Measurements from ENCODE around the gene ASAP2. TPM values are rescaled to one million over a fixed set of nuclear protein-coding genes. Genes with fewer than 3 reads are reported as not detected.

The ASAP2 gene
- polyA plus RNA-seq, 1 donor from 2014 or later, result 41.0 TPM

DNA sequence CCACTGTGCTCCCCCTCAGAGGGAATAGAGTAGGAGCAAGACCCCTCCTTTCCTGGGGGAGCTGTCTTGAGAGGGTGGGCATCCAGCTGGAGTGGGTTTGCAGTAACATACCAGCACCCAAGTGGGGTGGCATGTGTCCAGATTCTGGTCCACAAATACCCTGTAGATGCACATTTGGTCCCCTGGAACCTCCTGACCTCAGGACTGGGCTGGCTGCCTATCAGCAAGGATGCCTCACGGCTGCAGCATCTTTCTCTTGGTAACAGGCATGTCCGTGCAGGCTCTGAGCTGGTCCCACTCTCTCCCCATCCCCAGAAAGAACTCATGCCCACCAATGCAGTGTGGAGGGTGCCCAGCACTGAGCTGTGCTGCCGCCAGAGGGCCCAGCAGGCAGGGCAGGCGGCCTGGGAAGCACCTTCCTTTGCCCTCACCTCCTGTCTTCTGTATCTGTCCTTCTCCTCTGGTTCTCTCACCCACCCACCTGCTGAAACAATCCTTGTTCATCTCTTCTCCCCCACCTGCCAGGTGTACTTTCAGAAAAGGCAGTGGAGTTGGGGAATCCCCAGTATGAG is 169.3 kb downstream of the ASAP2 start:
- no peak overlapping the region for H3K9ac ChIP-seq (ENCODE audit: low read length)
- H3K4me3 ChIP-seq (ENCODE audit: low read length), result no peak overlapping the region
- no peak overlapping the region for H3K4me2 ChIP-seq (ENCODE audit: low read length)
- H3K27ac ChIP-seq (ENCODE audit: low read length), result no peak overlapping the region
- H3K9me2 ChIP-seq (ENCODE audit: insufficient read depth, low read length), result no peaks in the 10 kb centered on the region
- no peaks in the 10 kb centered on the region for H3F3A ChIP-seq (ENCODE audit: insufficient read depth, low read length, poor library complexity, severe bottlenecking)
- TF ChIP-seq POLR2AphosphoS5 (IDR thresholded peaks at IDR 0.05) (no peak), SMC3 (conservative IDR thresholded peaks at IDR 0.05; ENCODE audit: poor library complexity) (no peak), TAF1 (IDR thresholded peaks at IDR 0.05; ENCODE audit: low read depth) (no peak), CTCF (IDR thresholded peaks at IDR 0.05; ENCODE audit: poor library complexity, severe bottlenecking) (no peak), EZH2 (IDR thresholded peaks at IDR 0.05; ENCODE audit: borderline replicate concordance, insufficient read depth, low read length, poor library complexity, severe bottlenecking) (no peak), EP300 (conservative IDR thresholded peaks at IDR 0.05; ENCODE audit: poor library complexity, severe bottlenecking) (no peak), RAD21 (conservative IDR thresholded peaks at IDR 0.05) (no peak), MXI1 (conservative IDR thresholded peaks at IDR 0.05; ENCODE audit: poor library complexity, severe bottlenecking) (no peak)
- TF ChIP-seq, protein P1, sequence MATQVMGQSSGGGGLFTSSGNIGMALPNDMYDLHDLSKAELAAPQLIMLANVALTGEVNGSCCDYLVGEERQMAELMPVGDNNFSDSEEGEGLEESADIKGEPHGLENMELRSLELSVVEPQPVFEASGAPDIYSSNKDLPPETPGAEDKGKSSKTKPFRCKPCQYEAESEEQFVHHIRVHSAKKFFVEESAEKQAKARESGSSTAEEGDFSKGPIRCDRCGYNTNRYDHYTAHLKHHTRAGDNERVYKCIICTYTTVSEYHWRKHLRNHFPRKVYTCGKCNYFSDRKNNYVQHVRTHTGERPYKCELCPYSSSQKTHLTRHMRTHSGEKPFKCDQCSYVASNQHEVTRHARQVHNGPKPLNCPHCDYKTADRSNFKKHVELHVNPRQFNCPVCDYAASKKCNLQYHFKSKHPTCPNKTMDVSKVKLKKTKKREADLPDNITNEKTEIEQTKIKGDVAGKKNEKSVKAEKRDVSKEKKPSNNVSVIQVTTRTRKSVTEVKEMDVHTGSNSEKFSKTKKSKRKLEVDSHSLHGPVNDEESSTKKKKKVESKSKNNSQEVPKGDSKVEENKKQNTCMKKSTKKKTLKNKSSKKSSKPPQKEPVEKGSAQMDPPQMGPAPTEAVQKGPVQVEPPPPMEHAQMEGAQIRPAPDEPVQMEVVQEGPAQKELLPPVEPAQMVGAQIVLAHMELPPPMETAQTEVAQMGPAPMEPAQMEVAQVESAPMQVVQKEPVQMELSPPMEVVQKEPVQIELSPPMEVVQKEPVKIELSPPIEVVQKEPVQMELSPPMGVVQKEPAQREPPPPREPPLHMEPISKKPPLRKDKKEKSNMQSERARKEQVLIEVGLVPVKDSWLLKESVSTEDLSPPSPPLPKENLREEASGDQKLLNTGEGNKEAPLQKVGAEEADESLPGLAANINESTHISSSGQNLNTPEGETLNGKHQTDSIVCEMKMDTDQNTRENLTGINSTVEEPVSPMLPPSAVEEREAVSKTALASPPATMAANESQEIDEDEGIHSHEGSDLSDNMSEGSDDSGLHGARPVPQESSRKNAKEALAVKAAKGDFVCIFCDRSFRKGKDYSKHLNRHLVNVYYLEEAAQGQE (IDR thresholded peaks at IDR 0.05; ENCODE audit: borderline replicate concordance), result no peak
- H3K27me3 ChIP-seq (ENCODE audit: insufficient read depth, low read depth, low read length), result no peaks in the 10 kb centered on the region
- H4K20me1 ChIP-seq (ENCODE audit: insufficient read depth), result no peaks in the 10 kb centered on the region
- H2AFZ ChIP-seq (ENCODE audit: low read depth, low read length), result no peak overlapping the region
- no peaks in the 10 kb centered on the region for H3K36me3 ChIP-seq (ENCODE audit: insufficient read depth, low read length)
- H3K79me2 ChIP-seq (replicated peaks; ENCODE audit: insufficient read depth, low read length), result no peaks in the 10 kb centered on the region
- H3K9me3 ChIP-seq (ENCODE audit: low read length), result no peaks in the 10 kb centered on the region

GRCh38 chr2:9377461-9378097 is 171.0 kb downstream of the ASAP2 start:
- H3K36me3 ChIP-seq (ENCODE audit: insufficient read depth, low read length), result no peaks in the 10 kb centered on the region
- no peak overlapping the region for H2AFZ ChIP-seq (ENCODE audit: low read depth, low read length)
- no peaks in the 10 kb centered on the region for H3K9me3 ChIP-seq (ENCODE audit: low read length)
- no peak overlapping the region for H3K4me2 ChIP-seq (ENCODE audit: low read length)
- H3K9me2 ChIP-seq (ENCODE audit: insufficient read depth, low read length), result no peaks in the 10 kb centered on the region
- TF ChIP-seq EZH2 (IDR thresholded peaks at IDR 0.05; ENCODE audit: borderline replicate concordance, insufficient read depth, low read length, poor library complexity, severe bottlenecking), result no peak
- no peak for TF ChIP-seq EP300 (conservative IDR thresholded peaks at IDR 0.05; ENCODE audit: poor library complexity, severe bottlenecking)
- no peak for TF ChIP-seq TAF1 (IDR thresholded peaks at IDR 0.05; ENCODE audit: low read depth)
- TF ChIP-seq CTCF (IDR thresholded peaks at IDR 0.05; ENCODE audit: poor library complexity, severe bottlenecking), result no peak
- no peak for TF ChIP-seq RAD21 (conservative IDR thresholded peaks at IDR 0.05)
- TF ChIP-seq, protein P1 (IDR thresholded peaks at IDR 0.05; ENCODE audit: borderline replicate concordance), result no peak
- no peak for TF ChIP-seq SMC3 (conservative IDR thresholded peaks at IDR 0.05; ENCODE audit: poor library complexity)
- TF ChIP-seq MXI1 (conservative IDR thresholded peaks at IDR 0.05; ENCODE audit: poor library complexity, severe bottlenecking), result no peak
- no peak for TF ChIP-seq POLR2AphosphoS5 (IDR thresholded peaks at IDR 0.05)
- H3K79me2 ChIP-seq (replicated peaks; ENCODE audit: insufficient read depth, low read length), result no peaks in the 10 kb centered on the region
- no peak overlapping the region for H3K4me3 ChIP-seq (ENCODE audit: low read length)
- H3K27ac ChIP-seq (ENCODE audit: low read length), result no peak overlapping the region
- no peaks in the 10 kb centered on the region for H3F3A ChIP-seq (ENCODE audit: insufficient read depth, low read length, poor library complexity, severe bottlenecking)
- H3K27me3 ChIP-seq (ENCODE audit: insufficient read depth, low read depth, low read length), result no peaks in the 10 kb centered on the region
- H4K20me1 ChIP-seq (ENCODE audit: insufficient read depth), result no peaks in the 10 kb centered on the region
- H3K9ac ChIP-seq (ENCODE audit: low read length), result no peak overlapping the region
